CD4-positive, CD25-positive, alpha-beta regulatory T cell (primary cell): ENCODE results near the gene LRMDA. TPM values are rescaled to one million over a fixed set of nuclear protein-coding genes. Genes with fewer than 3 reads are reported as not detected.

ENCODE experiments used
- ATAC-seq, 2 donors: fragments of 150-1000 bp; cut with Tn5 transposase; one replicate each; pipeline ENCODE4 v1.10.0; 2021; ENCODE audit warnings: low read depth in 2 of 2, moderate number of reproducible peaks in 2 of 2, moderate library complexity in 1 of 2
- DNase-seq, 3 donors: peaks; one replicate each; pipeline versions ENCODE4 v3.0.0 to v3.0.0-alpha.2; 2012 to 2022; ENCODE audit warnings: mixed read lengths in 1 of 3
- H3K27ac ChIP-seq: one replicate; pipeline ENCODE4 v1.7.0; 2013; ENCODE audit warnings: mild to moderate bottlenecking, low read length; ENCODE audit not compliant: insufficient read depth, poor library complexity, severe bottlenecking
- H3K27me3 ChIP-seq: one replicate; pipeline ENCODE4 v1.7.0; 2013; ENCODE audit warnings: low read length; ENCODE audit not compliant: control insufficient read depth, insufficient read depth
- H3K36me3 ChIP-seq: one replicate; pipeline ENCODE4 v1.7.0; 2013; ENCODE audit warnings: mild to moderate bottlenecking, low read length, moderate library complexity; ENCODE audit not compliant: control insufficient read depth, insufficient read depth
- H3K4me1 ChIP-seq: 2 replicates; pipeline ENCODE4 v1.7.0; 2013; ENCODE audit warnings: mild to moderate bottlenecking, low read length; ENCODE audit not compliant: insufficient read depth, control insufficient read depth, poor library complexity, severe bottlenecking
- H3K4me3 ChIP-seq: one replicate; pipeline ENCODE4 v1.7.0; 2013; ENCODE audit warnings: low read depth, mild to moderate bottlenecking, low read length, moderate library complexity
- H3K9me3 ChIP-seq, 2 experiments: 1 replicate in 1 of 2; 2 replicates in 1 of 2; pipeline ENCODE4 v1.7.0; 2013; ENCODE audit warnings: low read length in 2 of 2, mild to moderate bottlenecking in 1 of 2, moderate library complexity in 1 of 2; ENCODE audit not compliant: control insufficient read depth in 2 of 2
- H3K27ac Mint-ChIP-seq, 3 donors: one replicate each; pipeline ENCODE4 v1.8.0; 2020 to 2022; ENCODE audit warnings: mild to moderate bottlenecking in 3 of 3, mixed read lengths in 3 of 3, moderate library complexity in 2 of 3
- H3K27me3 Mint-ChIP-seq: one replicate; pipeline ENCODE4 v1.8.0; 2022; ENCODE audit warnings: mild to moderate bottlenecking, mixed read lengths
- H3K36me3 Mint-ChIP-seq: one replicate; pipeline ENCODE4 v1.8.0; 2020; ENCODE audit warnings: mixed read lengths
- H3K4me1 Mint-ChIP-seq, 4 donors: one replicate each; pipeline ENCODE4 v1.8.0; 2020 to 2022; ENCODE audit warnings: mixed read lengths in 4 of 4, mild to moderate bottlenecking in 1 of 4
- H3K4me3 Mint-ChIP-seq, 4 donors: one replicate each; pipeline ENCODE4 v1.8.0; 2020 to 2022; ENCODE audit warnings: mild to moderate bottlenecking in 4 of 4, mixed read lengths in 4 of 4, moderate library complexity in 3 of 4
- H3K9me3 Mint-ChIP-seq, 7 donors: one replicate each; pipeline ENCODE4 v1.8.0; 2020 to 2022; ENCODE audit warnings: mixed read lengths in 7 of 7, mild to moderate bottlenecking in 3 of 7, moderate library complexity in 2 of 7
- polyA plus RNA-seq, 4 donors: library from polyadenylated mRNA; unstranded; fragments of 300-500 nt; fragmentation: Illumina TruSeq; gene quantifications; one replicate each; pipeline ENCODE4 v1.2.3, GENCODE V29; 2021
- total RNA-seq: library from RNA; stranded (reverse); gene quantifications from one replicate; pipeline ENCODE4 v1.2.3, GENCODE V29; 2022

The LRMDA gene
- total and polyA plus RNA-seq, 5 donors from 2014 or later = 0.10 TPM; not detected in 4

- no peaks in the 10 kb centered on the region for H3K4me1 ChIP-seq
- H3K9me3 Mint-ChIP-seq = peaks cover 0 to 4% (median 0%) of the 10 kb centered on the region in 7 donors
- no peak overlapping the region for H3K4me3 Mint-ChIP-seq
- no peak overlapping the region for H3K27ac Mint-ChIP-seq
- H3K36me3 Mint-ChIP-seq = no peaks in the 10 kb centered on the region
- ATAC-seq (no peak), DNase-seq (no peak)
- no peaks in the 10 kb centered on the region for H3K4me1 Mint-ChIP-seq
- no peaks in the 10 kb centered on the region for H3K27me3 ChIP-seq
- H3K27ac ChIP-seq = no peak overlapping the region
- H3K9me3 ChIP-seq = no peaks in the 10 kb centered on the region
- H3K27me3 Mint-ChIP-seq = no peaks in the 10 kb centered on the region
- no peaks in the 10 kb centered on the region for H3K36me3 ChIP-seq
- H3K4me3 ChIP-seq = no peak overlapping the region
Measured at GRCh38 chr10:76329891-76330575, 898.6 kb downstream of the LRMDA start.

DNA sequence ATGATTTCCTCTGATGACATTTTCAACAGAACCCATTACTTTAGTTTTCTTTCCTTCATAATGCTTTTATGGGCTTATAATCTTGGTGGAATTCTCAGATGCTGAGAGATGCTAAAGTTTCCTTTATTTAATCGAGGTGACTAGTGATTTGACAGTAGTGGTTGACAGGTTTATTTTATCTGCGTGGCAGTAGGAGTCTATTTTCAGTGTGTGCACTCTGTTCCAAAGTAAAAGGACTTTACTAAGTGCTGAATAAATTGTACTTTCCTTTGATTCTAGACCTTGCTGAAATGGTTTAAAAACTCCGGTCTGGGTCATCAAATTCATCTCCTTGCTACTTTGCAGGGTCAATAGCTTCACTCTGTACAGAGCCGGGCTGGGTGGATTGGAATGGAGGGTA is 900.3 kb downstream of the LRMDA start:
- ATAC-seq (no peak), DNase-seq (no peak)
- Mint-ChIP-seq H3K36me3 (no peaks in the 10 kb centered on the region), H3K9me3 (peaks cover 0 to 5% (median under 1%) of the 10 kb centered on the region in 7 donors), H3K4me1 (no peaks in the 10 kb centered on the region), H3K27me3 (no peaks in the 10 kb centered on the region), H3K4me3 (no peak overlapping the region), H3K27ac (no peak overlapping the region)
- Histone ChIP-seq H3K4me1 (no peaks in the 10 kb centered on the region), H3K9me3 (no peaks in the 10 kb centered on the region), H3K27ac (no peak overlapping the region), H3K4me3 (no peak overlapping the region), H3K36me3 (no peaks in the 10 kb centered on the region), H3K27me3 (no peaks in the 10 kb centered on the region)

GRCh38 chr10:76333326-76333725 is 901.9 kb downstream of the LRMDA start:
- DNase-seq (no peak), ATAC-seq (no peak)
- H3K27ac ChIP-seq = no peak overlapping the region
- no peaks in the 10 kb centered on the region for H3K27me3 ChIP-seq
- H3K36me3 ChIP-seq = no peaks in the 10 kb centered on the region
- Mint-ChIP-seq H3K27me3 (no peaks in the 10 kb centered on the region), H3K4me3 (no peak overlapping the region), H3K9me3 (peaks cover 0 to 8% (median 0%) of the 10 kb centered on the region in 7 donors), H3K27ac (no peak overlapping the region), H3K4me1 (no peaks in the 10 kb centered on the region), H3K36me3 (no peaks in the 10 kb centered on the region)
- H3K4me1 ChIP-seq = no peaks in the 10 kb centered on the region
- H3K4me3 ChIP-seq = no peak overlapping the region
- no peaks in the 10 kb centered on the region for H3K9me3 ChIP-seq

GRCh38 chr10:76333796-76334195 is 902.4 kb downstream of the LRMDA start:
- Mint-ChIP-seq H3K36me3 (no peaks in the 10 kb centered on the region), H3K27ac (no peak overlapping the region), H3K4me1 (no peaks in the 10 kb centered on the region), H3K27me3 (no peaks in the 10 kb centered on the region), H3K4me3 (no peak overlapping the region), H3K9me3 (peaks cover 0 to 8% (median 0%) of the 10 kb centered on the region in 7 donors)
- ATAC-seq (no peak), DNase-seq (no peak)
- H3K36me3 ChIP-seq = no peaks in the 10 kb centered on the region
- no peak overlapping the region for H3K4me3 ChIP-seq
- H3K9me3 ChIP-seq = no peaks in the 10 kb centered on the region
- no peak overlapping the region for H3K27ac ChIP-seq
- H3K27me3 ChIP-seq = no peaks in the 10 kb centered on the region
- no peaks in the 10 kb centered on the region for H3K4me1 ChIP-seq

GRCh38 chr10:76334255-76334654 is 902.8 kb downstream of the LRMDA start:
- Histone ChIP-seq H3K4me1 (no peaks in the 10 kb centered on the region), H3K36me3 (no peaks in the 10 kb centered on the region), H3K27ac (no peak overlapping the region), H3K9me3 (no peaks in the 10 kb centered on the region), H3K27me3 (no peaks in the 10 kb centered on the region), H3K4me3 (no peak overlapping the region)
- no peak overlapping the region for H3K4me3 Mint-ChIP-seq
- no peaks in the 10 kb centered on the region for H3K4me1 Mint-ChIP-seq
- H3K27ac Mint-ChIP-seq = no peak overlapping the region
- DNase-seq (no peak), ATAC-seq (no peak)
- peaks cover 0 to 8% (median 0%) of the 10 kb centered on the region in 7 donors for H3K9me3 Mint-ChIP-seq
- H3K27me3 Mint-ChIP-seq = no peaks in the 10 kb centered on the region
- no peaks in the 10 kb centered on the region for H3K36me3 Mint-ChIP-seq

DNA sequence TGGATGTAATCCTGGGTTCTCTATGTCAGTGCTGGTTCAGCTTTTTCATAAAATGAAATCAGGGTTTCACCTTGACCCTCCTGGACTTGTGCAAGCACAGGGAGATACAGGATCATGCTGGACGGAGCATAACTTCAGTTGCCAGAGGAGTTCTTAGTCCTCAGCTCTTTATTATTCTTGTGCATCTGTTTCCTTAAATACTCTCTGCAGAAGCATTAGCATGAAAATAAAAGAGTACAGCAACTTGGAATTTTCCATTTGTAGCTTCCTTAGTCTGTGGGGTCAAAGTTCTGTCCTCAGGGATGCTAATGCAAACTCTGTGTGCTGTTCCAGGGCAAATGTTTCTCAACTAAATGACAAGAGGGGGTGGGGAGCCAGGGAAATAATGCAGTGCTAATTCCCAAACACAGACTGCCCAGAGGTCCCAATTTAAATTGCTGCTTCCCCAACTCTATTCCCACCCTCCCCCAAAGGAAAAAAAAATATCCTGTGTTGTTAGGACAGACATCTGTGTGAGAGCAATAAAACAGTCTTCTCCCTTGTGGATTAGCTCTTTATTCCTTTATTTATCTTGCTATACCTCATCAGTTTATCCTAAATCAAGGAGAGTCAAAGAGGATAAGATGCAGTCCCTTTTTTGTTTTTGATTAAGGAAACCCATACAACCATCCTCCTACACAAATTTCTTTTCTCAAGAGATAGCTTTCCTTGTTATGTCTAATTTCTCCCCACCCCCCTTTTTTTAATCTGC is 905.0 kb downstream of the LRMDA start:
- ATAC-seq (no peak), DNase-seq (no peak)
- Mint-ChIP-seq H3K27me3 (no peaks in the 10 kb centered on the region), H3K4me3 (no peak overlapping the region), H3K4me1 (no peaks in the 10 kb centered on the region), H3K27ac (no peak overlapping the region), H3K9me3 (peaks cover 0 to 9% (median 0%) of the 10 kb centered on the region in 7 donors), H3K36me3 (no peaks in the 10 kb centered on the region)
- H3K36me3 ChIP-seq = no peaks in the 10 kb centered on the region
- H3K4me3 ChIP-seq = no peak overlapping the region
- H3K27me3 ChIP-seq = no peaks in the 10 kb centered on the region
- no peak overlapping the region for H3K27ac ChIP-seq
- H3K4me1 ChIP-seq = no peaks in the 10 kb centered on the region
- H3K9me3 ChIP-seq = no peaks in the 10 kb centered on the region

DNA sequence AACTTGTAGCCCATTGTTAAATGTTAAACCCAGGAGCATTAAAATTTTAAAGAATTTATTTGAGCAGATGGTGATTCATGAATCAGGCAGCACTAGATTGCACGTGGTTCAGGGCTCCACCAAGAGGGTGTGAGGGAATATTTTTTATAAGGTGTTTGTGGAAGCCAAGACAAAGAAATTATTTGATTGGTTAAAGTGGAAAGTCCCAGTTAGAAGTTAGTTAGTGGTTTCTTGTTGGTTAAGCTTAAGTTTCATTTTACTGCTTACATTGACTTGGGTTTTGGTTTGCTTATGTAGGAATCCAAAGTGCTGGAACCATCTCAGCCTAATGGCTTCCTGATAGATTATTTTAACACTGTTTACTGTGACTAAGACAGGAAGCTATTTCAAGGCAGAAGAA is 906.2 kb downstream of the LRMDA start:
- ATAC-seq = no peak

GRCh38 chr10:76338187-76338586 is 906.8 kb downstream of the LRMDA start:
- no peaks in the 10 kb centered on the region for H3K36me3 ChIP-seq
- ATAC-seq = no peak
- no peaks in the 10 kb centered on the region for H3K9me3 ChIP-seq
- Mint-ChIP-seq H3K36me3 (no peaks in the 10 kb centered on the region), H3K9me3 (peaks cover 0 to 8% (median 0%) of the 10 kb centered on the region in 7 donors), H3K4me1 (no peaks in the 10 kb centered on the region), H3K27ac (no peak overlapping the region), H3K27me3 (no peaks in the 10 kb centered on the region), H3K4me3 (no peak overlapping the region)
- no peaks in the 10 kb centered on the region for H3K27me3 ChIP-seq
- H3K27ac ChIP-seq = no peak overlapping the region
- no peak for DNase-seq
- no peak overlapping the region for H3K4me3 ChIP-seq
- no peaks in the 10 kb centered on the region for H3K4me1 ChIP-seq

More for the DNA sequence above, 906.2 kb downstream of the LRMDA start:
- Histone ChIP-seq H3K4me1 (no peaks in the 10 kb centered on the region), H3K4me3 (no peak overlapping the region), H3K9me3 (no peaks in the 10 kb centered on the region), H3K27ac (no peak overlapping the region), H3K27me3 (no peaks in the 10 kb centered on the region), H3K36me3 (no peaks in the 10 kb centered on the region)
- Mint-ChIP-seq H3K4me3 (no peak overlapping the region), H3K4me1 (no peaks in the 10 kb centered on the region), H3K9me3 (peaks cover 0 to 9% (median 0%) of the 10 kb centered on the region in 7 donors), H3K27me3 (no peaks in the 10 kb centered on the region), H3K27ac (no peak overlapping the region), H3K36me3 (no peaks in the 10 kb centered on the region)
- DNase-seq = no peak
